ENCODE data around the gene MYLK.
"Not testable (repeated sequence)": the region's sequence is repeated elsewhere in the genome, so short reads cannot be mapped to it uniquely, and the experiment has no call there.

MYLK gene

DNA sequence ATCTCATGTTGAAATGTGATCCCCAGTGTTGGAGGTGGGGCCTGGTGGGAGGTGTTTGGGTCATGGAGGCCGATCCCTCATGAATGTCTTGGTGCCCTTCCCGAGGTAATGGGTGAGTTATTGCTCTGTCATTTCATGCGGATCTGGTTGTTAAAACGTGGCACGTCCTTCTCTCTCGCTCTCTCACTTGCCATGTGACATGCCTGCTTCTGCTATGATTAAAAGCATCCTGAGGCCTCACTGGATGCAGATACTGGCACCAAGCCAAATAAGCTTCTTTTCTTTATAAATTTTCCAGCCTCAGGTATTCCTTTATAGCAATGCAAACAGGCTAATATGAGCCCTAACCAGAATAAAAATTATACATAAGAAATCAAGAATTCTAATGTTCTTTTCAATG is 267.5 kb downstream of the MYLK start:
- Histone ChIP-seq H3K4me1 (ENCODE audit: control insufficient read depth, insufficient read depth, low read length) (no peaks in the 10 kb centered on the region), H3K9me3 (ENCODE audit: control insufficient read depth, insufficient read depth, low read length) (no peaks in the 10 kb centered on the region), H3K36me3 (ENCODE audit: control insufficient read depth, insufficient read depth, low read length) (no peaks in the 10 kb centered on the region), H3K9ac (ENCODE audit: low read depth, low read length) (no peak overlapping the region), H3K27me3 (ENCODE audit: control insufficient read depth, insufficient read depth, low read length) (no peaks in the 10 kb centered on the region), H3K4me3 (ENCODE audit: low read depth, low read length) (no peak overlapping the region)

- Histone ChIP-seq H3K4me3 (ENCODE audit: low read depth, low read length) (no peak overlapping the region), H3K27me3 (ENCODE audit: control insufficient read depth, insufficient read depth, low read length) (no peaks in the 10 kb centered on the region), H3K36me3 (ENCODE audit: control insufficient read depth, insufficient read depth, low read length) (no peaks in the 10 kb centered on the region), H3K9me3 (ENCODE audit: control insufficient read depth, insufficient read depth, low read length) (no peaks in the 10 kb centered on the region), H3K9ac (ENCODE audit: low read depth, low read length) (no peak overlapping the region), H3K4me1 (ENCODE audit: control insufficient read depth, insufficient read depth, low read length) (no peaks in the 10 kb centered on the region)
Observed at GRCh38 chr3:123613543-123613942, 270.6 kb downstream of the MYLK start.

GRCh38 chr3:123611674-123612073 is 272.5 kb downstream of the MYLK start:
- H3K4me3 ChIP-seq (ENCODE audit: low read depth, low read length); H3K9ac ChIP-seq (ENCODE audit: low read depth, low read length); H3K27me3 ChIP-seq (ENCODE audit: control insufficient read depth, insufficient read depth, low read length); H3K9me3 ChIP-seq (ENCODE audit: control insufficient read depth, insufficient read depth, low read length); H3K36me3 ChIP-seq (ENCODE audit: control insufficient read depth, insufficient read depth, low read length); H3K4me1 ChIP-seq (ENCODE audit: control insufficient read depth, insufficient read depth, low read length): not testable (repeated sequence)

DNA sequence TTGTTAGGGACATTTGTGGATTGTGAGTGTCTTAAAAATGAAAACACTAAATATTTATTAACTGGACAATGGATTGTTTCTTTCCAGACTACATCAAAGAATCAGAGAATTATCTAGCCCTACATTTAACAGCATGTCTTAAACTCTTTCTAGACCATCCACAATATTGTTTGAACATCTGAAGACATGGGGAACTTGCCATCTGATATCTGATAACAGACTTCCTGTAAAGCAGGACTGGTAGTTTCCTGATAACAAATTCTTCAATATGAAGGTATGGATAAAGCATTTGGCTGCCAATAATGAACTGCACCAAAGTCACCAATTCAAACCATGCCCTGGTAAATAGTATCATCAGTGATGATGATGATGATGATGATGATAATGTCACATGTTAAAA is 273.1 kb downstream of the MYLK start:
- Histone ChIP-seq H3K36me3 (ENCODE audit: control insufficient read depth, insufficient read depth, low read length) (no peaks in the 10 kb centered on the region), H3K9ac (ENCODE audit: low read depth, low read length) (no peak overlapping the region), H3K9me3 (ENCODE audit: control insufficient read depth, insufficient read depth, low read length) (no peaks in the 10 kb centered on the region), H3K27me3 (ENCODE audit: control insufficient read depth, insufficient read depth, low read length) (no peaks in the 10 kb centered on the region), H3K4me1 (ENCODE audit: control insufficient read depth, insufficient read depth, low read length) (no peaks in the 10 kb centered on the region), H3K4me3 (ENCODE audit: low read depth, low read length) (no peak overlapping the region)

DNA sequence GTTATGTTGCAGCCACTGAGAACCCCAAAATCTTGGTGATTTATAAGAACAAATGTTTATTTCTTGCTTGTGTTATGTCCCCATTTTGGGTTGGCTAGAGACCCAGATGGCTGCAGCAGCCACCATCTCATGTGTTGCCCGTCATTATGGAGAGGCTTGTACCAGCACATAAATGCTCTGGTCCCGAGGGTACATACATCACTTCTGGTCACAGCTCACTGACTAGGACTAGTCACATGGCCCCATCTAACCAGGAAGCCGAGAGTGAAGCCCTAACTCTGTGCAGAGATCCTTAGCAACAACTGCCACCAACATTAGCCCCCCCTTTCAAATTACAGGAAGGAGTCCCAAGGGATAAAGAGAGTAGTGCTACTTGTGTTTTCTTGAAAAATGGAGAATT is 273.8 kb downstream of the MYLK start:
- Histone ChIP-seq H3K27me3 (ENCODE audit: control insufficient read depth, insufficient read depth, low read length) (no peaks in the 10 kb centered on the region), H3K4me1 (ENCODE audit: control insufficient read depth, insufficient read depth, low read length) (no peaks in the 10 kb centered on the region), H3K4me3 (ENCODE audit: low read depth, low read length) (no peak overlapping the region), H3K36me3 (ENCODE audit: control insufficient read depth, insufficient read depth, low read length) (no peaks in the 10 kb centered on the region), H3K9me3 (ENCODE audit: control insufficient read depth, insufficient read depth, low read length) (no peaks in the 10 kb centered on the region), H3K9ac (ENCODE audit: low read depth, low read length) (no peak overlapping the region)

DNA sequence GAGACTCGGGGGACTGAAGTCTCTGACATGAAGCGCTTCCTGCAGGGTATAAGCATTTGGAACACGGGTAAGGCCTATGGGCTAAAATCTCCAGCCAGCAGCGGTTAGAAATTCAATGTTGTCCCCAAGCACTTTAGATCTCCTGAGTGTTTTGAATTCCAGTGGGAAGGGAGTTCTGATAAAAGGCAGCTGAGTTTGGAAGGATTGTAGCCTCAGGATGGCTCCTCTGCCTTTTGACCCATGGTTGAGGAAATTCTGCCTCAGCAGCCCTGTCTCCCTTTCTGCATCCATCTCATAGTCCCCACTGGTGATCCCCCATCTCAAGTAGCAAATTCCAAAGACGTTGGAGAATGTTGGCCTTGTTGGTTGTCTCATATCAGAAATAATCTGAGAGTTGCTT is 275.1 kb downstream of the MYLK start:
- Histone ChIP-seq H3K36me3 (ENCODE audit: control insufficient read depth, insufficient read depth, low read length) (no peaks in the 10 kb centered on the region), H3K27me3 (ENCODE audit: control insufficient read depth, insufficient read depth, low read length) (no peaks in the 10 kb centered on the region), H3K4me3 (ENCODE audit: low read depth, low read length) (no peak overlapping the region), H3K9ac (ENCODE audit: low read depth, low read length) (no peak overlapping the region), H3K9me3 (ENCODE audit: control insufficient read depth, insufficient read depth, low read length) (no peaks in the 10 kb centered on the region), H3K4me1 (ENCODE audit: control insufficient read depth, insufficient read depth, low read length) (no peaks in the 10 kb centered on the region)

- Histone ChIP-seq H3K4me1 (ENCODE audit: control insufficient read depth, insufficient read depth, low read length) (no peaks in the 10 kb centered on the region), H3K36me3 (ENCODE audit: control insufficient read depth, insufficient read depth, low read length) (no peaks in the 10 kb centered on the region), H3K4me3 (ENCODE audit: low read depth, low read length) (no peak overlapping the region), H3K9me3 (ENCODE audit: control insufficient read depth, insufficient read depth, low read length) (no peaks in the 10 kb centered on the region), H3K9ac (ENCODE audit: low read depth, low read length) (no peak overlapping the region), H3K27me3 (ENCODE audit: control insufficient read depth, insufficient read depth, low read length) (no peaks in the 10 kb centered on the region)
Observed at GRCh38 chr3:123608263-123608937, 275.7 kb downstream of the MYLK start.

- H3K9ac ChIP-seq (ENCODE audit: low read depth, low read length), result no peak overlapping the region
- no peak overlapping the region for H3K4me3 ChIP-seq (ENCODE audit: low read depth, low read length)
- H3K4me1 ChIP-seq (ENCODE audit: control insufficient read depth, insufficient read depth, low read length), result no peaks in the 10 kb centered on the region
- no peaks in the 10 kb centered on the region for H3K27me3 ChIP-seq (ENCODE audit: control insufficient read depth, insufficient read depth, low read length)
- no peaks in the 10 kb centered on the region for H3K36me3 ChIP-seq (ENCODE audit: control insufficient read depth, insufficient read depth, low read length)
- no peaks in the 10 kb centered on the region for H3K9me3 ChIP-seq (ENCODE audit: control insufficient read depth, insufficient read depth, low read length)
Observed at GRCh38 chr3:123606527-123606926, 277.6 kb downstream of the MYLK start.

DNA sequence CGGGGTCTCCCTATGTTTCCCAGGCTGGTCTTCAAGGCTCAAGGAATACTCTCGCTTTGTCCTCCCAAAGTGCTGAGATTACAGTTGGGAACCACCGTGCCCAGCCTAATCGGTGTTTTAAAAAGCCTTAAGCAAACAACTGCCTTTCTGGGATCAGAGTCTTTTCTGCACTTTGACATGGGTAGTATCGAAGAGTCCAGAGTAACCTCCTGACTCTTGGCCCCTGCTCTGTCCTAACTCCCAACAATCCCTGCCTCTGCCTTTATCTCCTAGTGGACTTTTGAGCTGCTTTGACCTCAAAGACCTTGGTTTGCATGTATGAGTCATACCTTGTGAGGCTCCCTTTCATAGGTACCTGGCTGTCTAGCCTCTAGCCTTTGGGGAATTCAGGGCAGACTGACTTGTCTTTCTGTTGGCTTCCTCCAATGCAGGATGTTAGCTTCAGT is 278.3 kb downstream of the MYLK start:
- Histone ChIP-seq H3K9me3 (ENCODE audit: control insufficient read depth, insufficient read depth, low read length) (no peaks in the 10 kb centered on the region), H3K4me1 (ENCODE audit: control insufficient read depth, insufficient read depth, low read length) (no peaks in the 10 kb centered on the region), H3K4me3 (ENCODE audit: low read depth, low read length) (no peak overlapping the region), H3K9ac (ENCODE audit: low read depth, low read length) (no peak overlapping the region), H3K36me3 (ENCODE audit: control insufficient read depth, insufficient read depth, low read length) (no peaks in the 10 kb centered on the region), H3K27me3 (ENCODE audit: control insufficient read depth, insufficient read depth, low read length) (no peaks in the 10 kb centered on the region)

DNA sequence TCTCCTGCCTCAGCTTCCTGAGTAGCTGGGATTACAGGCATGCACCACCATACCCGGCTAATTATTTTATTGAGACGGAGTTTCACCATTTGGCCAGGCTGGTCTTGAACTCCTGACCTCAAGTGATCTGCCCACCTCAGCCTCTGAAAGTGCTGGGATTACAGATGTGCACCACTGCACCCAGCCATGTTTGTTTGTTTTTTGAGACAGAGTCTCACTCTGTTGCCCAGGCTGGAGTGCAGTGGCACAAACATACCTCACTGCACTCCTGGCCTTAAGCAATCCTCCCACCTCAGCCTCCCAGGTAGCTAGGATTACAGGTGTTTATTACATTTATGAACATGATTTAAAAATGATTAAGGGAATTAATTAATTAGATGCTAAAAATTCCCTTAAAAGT is 281.0 kb downstream of the MYLK start:
- H3K9me3 ChIP-seq (ENCODE audit: control insufficient read depth, insufficient read depth, low read length); H3K27me3 ChIP-seq (ENCODE audit: control insufficient read depth, insufficient read depth, low read length); H3K9ac ChIP-seq (ENCODE audit: low read depth, low read length); H3K4me3 ChIP-seq (ENCODE audit: low read depth, low read length); H3K4me1 ChIP-seq (ENCODE audit: control insufficient read depth, insufficient read depth, low read length); H3K36me3 ChIP-seq (ENCODE audit: control insufficient read depth, insufficient read depth, low read length): not testable (repeated sequence)

DNA sequence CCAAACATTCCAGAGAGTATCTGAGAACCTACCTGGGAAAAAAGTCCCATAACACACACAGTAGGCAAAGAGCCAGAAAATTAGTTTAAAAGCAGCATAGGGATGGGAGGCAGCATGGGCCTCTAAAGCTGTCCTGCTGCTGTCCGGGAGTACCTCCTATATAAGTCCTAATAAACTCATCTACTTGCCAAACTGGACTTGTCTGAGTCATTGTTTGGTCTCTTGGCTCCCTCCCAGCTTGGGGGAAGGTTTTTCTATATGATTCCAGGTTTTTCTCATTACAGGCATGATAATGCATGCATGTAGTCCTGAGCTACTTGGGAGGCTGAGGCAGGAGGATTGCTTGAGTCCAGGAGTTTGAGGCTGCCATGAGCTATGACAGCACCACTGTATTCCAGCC is 281.8 kb downstream of the MYLK start:
- Histone ChIP-seq H3K4me3 (ENCODE audit: low read depth, low read length) (no peak overlapping the region), H3K36me3 (ENCODE audit: control insufficient read depth, insufficient read depth, low read length) (no peaks in the 10 kb centered on the region), H3K9ac (ENCODE audit: low read depth, low read length) (no peak overlapping the region), H3K4me1 (ENCODE audit: control insufficient read depth, insufficient read depth, low read length) (no peaks in the 10 kb centered on the region), H3K27me3 (ENCODE audit: control insufficient read depth, insufficient read depth, low read length) (no peaks in the 10 kb centered on the region), H3K9me3 (ENCODE audit: control insufficient read depth, insufficient read depth, low read length) (no peaks in the 10 kb centered on the region)

- H3K27me3 ChIP-seq (ENCODE audit: control insufficient read depth, insufficient read depth, low read length); H3K9ac ChIP-seq (ENCODE audit: low read depth, low read length); H3K36me3 ChIP-seq (ENCODE audit: control insufficient read depth, insufficient read depth, low read length); H3K4me3 ChIP-seq (ENCODE audit: low read depth, low read length); H3K9me3 ChIP-seq (ENCODE audit: control insufficient read depth, insufficient read depth, low read length); H3K4me1 ChIP-seq (ENCODE audit: control insufficient read depth, insufficient read depth, low read length): not testable (repeated sequence)
Observed at GRCh38 chr3:123600863-123601262, 283.3 kb downstream of the MYLK start.
